Left hindlimb (tissue), 1 donor: ENCODE measurements around the gene HDGFL2.
"Not testable (repeated sequence)": the region's sequence is repeated elsewhere in the genome, so short reads cannot be mapped to it uniquely, and the experiment has no call there.

Source experiments
- DNase-seq: peaks from one replicate; pipeline ENCODE4 v3.0.0-alpha.2; 2018

Gene HDGFL2

GRCh38 chr19:4517451-4518057 is 45.5 kb downstream of the HDGFL2 start:
- DNase-seq: no peak

- DNase-seq: peak; percentile 67
Observed at GRCh38 chr19:4518345-4519171, 46.5 kb downstream of the HDGFL2 start, which contains the start of gene PLIN4. PLIN4 (minus strand) TSS chr19:4518486; CDS start chr19:4518272, 214 bp downstream.

- no peak for DNase-seq
Observed at GRCh38 chr19:4519172-4519496, 47.0 kb downstream of the HDGFL2 start.

GRCh38 chr19:4519521-4520277 is 47.6 kb downstream of the HDGFL2 start:
- no peak for DNase-seq

- DNase-seq: no peak
Observed at GRCh38 chr19:4521170-4521887, 49.2 kb downstream of the HDGFL2 start.

- DNase-seq: no peak
Observed at GRCh38 chr19:4521888-4522242, 49.8 kb downstream of the HDGFL2 start.

GRCh38 chr19:4522291-4523002 is 50.4 kb downstream of the HDGFL2 start:
- no peak for DNase-seq

- no peak for DNase-seq
Observed at GRCh38 chr19:4523306-4524110, 51.4 kb downstream of the HDGFL2 start.

- no peak for DNase-seq
Observed at GRCh38 chr19:4524808-4525562, 52.9 kb downstream of the HDGFL2 start.

- no peak for DNase-seq
Observed at GRCh38 chr19:4525563-4526002, 53.5 kb downstream of the HDGFL2 start.

GRCh38 chr19:4527377-4527776 is 55.3 kb downstream of the HDGFL2 start:
- DNase-seq: not testable (repeated sequence)

GRCh38 chr19:4528843-4529242 is 56.7 kb downstream of the HDGFL2 start:
- DNase-seq: no peak

GRCh38 chr19:4529924-4530522 is 57.9 kb downstream of the HDGFL2 start:
- DNase-seq: no peak

GRCh38 chr19:4531562-4532165 is 59.6 kb downstream of the HDGFL2 start:
- no peak for DNase-seq

GRCh38 chr19:4533334-4533733 is 61.2 kb downstream of the HDGFL2 start:
- no peak for DNase-seq

- DNase-seq: no peak
Observed at GRCh38 chr19:4533835-4534424, 61.8 kb downstream of the HDGFL2 start.

GRCh38 chr19:4534836-4535658 is 63.0 kb downstream of the HDGFL2 start, which contains the start of gene PLIN5:
PLIN5 (minus strand) TSS chr19:4535224; CDS start chr19:4534074, 1,150 bp downstream.
- peak; percentile 75 for DNase-seq

- DNase-seq: no peak
Observed at GRCh38 chr19:4536798-4537197, 64.7 kb downstream of the HDGFL2 start.
